ENCODE measurements around the gene AKR1B1. TPM values are rescaled to one million over a fixed set of nuclear protein-coding genes. Genes with fewer than 3 reads are reported as not detected.
"Not testable (repeated sequence)": the region's sequence is repeated elsewhere in the genome, so short reads cannot be mapped to it uniquely, and the experiment has no call there.

AKR1B1 gene
- total RNA-seq, 1 donor from 2014 or later, result 52.8 TPM

GRCh38 chr7:134500982-134501381 lies 42.1 kb upstream of the AKR1B1 start:
- Mint-ChIP-seq H3K36me3 (ENCODE audit: low read depth, unreplicated experiment) (no peaks in the 10 kb centered on the region), H3K27me3 (ENCODE audit: unreplicated experiment) (no peaks in the 10 kb centered on the region), H3K4me3 (ENCODE audit: unreplicated experiment) (no peak overlapping the region), H3K27ac (ENCODE audit: unreplicated experiment) (no peak overlapping the region), H3K4me1 (ENCODE audit: unreplicated experiment) (no peaks in the 10 kb centered on the region), H3K9me3 (ENCODE audit: unreplicated experiment) (no peaks in the 10 kb centered on the region)
- no peak for TF ChIP-seq CTCF (IDR thresholded peaks at IDR 0.05; ENCODE audit: unreplicated experiment)
- DNase-seq (ENCODE audit: low spot score), result no peak

GRCh38 chr7:134500406-134500805 lies 41.5 kb upstream of the AKR1B1 start:
- Mint-ChIP-seq H3K4me3 (ENCODE audit: unreplicated experiment) (no peak overlapping the region), H3K27ac (ENCODE audit: unreplicated experiment) (no peak overlapping the region), H3K27me3 (ENCODE audit: unreplicated experiment) (no peaks in the 10 kb centered on the region), H3K9me3 (ENCODE audit: unreplicated experiment) (no peaks in the 10 kb centered on the region), H3K4me1 (ENCODE audit: unreplicated experiment) (no peaks in the 10 kb centered on the region), H3K36me3 (ENCODE audit: low read depth, unreplicated experiment) (no peaks in the 10 kb centered on the region)
- DNase-seq (ENCODE audit: low spot score), result no peak
- no peak for TF ChIP-seq CTCF (IDR thresholded peaks at IDR 0.05; ENCODE audit: unreplicated experiment)

GRCh38 chr7:134495546-134495945 lies 36.6 kb upstream of the AKR1B1 start:
- DNase-seq (ENCODE audit: low spot score), result no peak
- Mint-ChIP-seq H3K4me3 (ENCODE audit: unreplicated experiment) (no peak overlapping the region), H3K36me3 (ENCODE audit: low read depth, unreplicated experiment) (no peaks in the 10 kb centered on the region), H3K4me1 (ENCODE audit: unreplicated experiment) (no peaks in the 10 kb centered on the region), H3K27ac (ENCODE audit: unreplicated experiment) (no peak overlapping the region), H3K27me3 (ENCODE audit: unreplicated experiment) (no peaks in the 10 kb centered on the region), H3K9me3 (ENCODE audit: unreplicated experiment) (no peaks in the 10 kb centered on the region)
- no peak for TF ChIP-seq CTCF (IDR thresholded peaks at IDR 0.05; ENCODE audit: unreplicated experiment)

- Mint-ChIP-seq H3K4me3 (ENCODE audit: unreplicated experiment) (no peak overlapping the region), H3K9me3 (ENCODE audit: unreplicated experiment) (no peaks in the 10 kb centered on the region), H3K27me3 (ENCODE audit: unreplicated experiment) (no peaks in the 10 kb centered on the region), H3K27ac (ENCODE audit: unreplicated experiment) (no peak overlapping the region), H3K36me3 (ENCODE audit: low read depth, unreplicated experiment) (no peaks in the 10 kb centered on the region), H3K4me1 (ENCODE audit: unreplicated experiment) (no peaks in the 10 kb centered on the region)
- no peak for DNase-seq (ENCODE audit: low spot score)
- no peak for TF ChIP-seq CTCF (IDR thresholded peaks at IDR 0.05; ENCODE audit: unreplicated experiment)
Measured at GRCh38 chr7:134493091-134493490, 34.2 kb upstream of the AKR1B1 start.

GRCh38 chr7:134487721-134488120 lies 28.8 kb upstream of the AKR1B1 start:
- H3K9me3 Mint-ChIP-seq (ENCODE audit: unreplicated experiment); H3K4me3 Mint-ChIP-seq (ENCODE audit: unreplicated experiment); DNase-seq (ENCODE audit: low spot score); H3K36me3 Mint-ChIP-seq (ENCODE audit: low read depth, unreplicated experiment); H3K27me3 Mint-ChIP-seq (ENCODE audit: unreplicated experiment); H3K27ac Mint-ChIP-seq (ENCODE audit: unreplicated experiment); H3K4me1 Mint-ChIP-seq (ENCODE audit: unreplicated experiment): not testable (repeated sequence)

- Mint-ChIP-seq H3K36me3 (ENCODE audit: low read depth, unreplicated experiment) (no peaks in the 10 kb centered on the region), H3K27ac (ENCODE audit: unreplicated experiment) (no peak overlapping the region), H3K4me3 (ENCODE audit: unreplicated experiment) (no peak overlapping the region), H3K27me3 (ENCODE audit: unreplicated experiment) (no peaks in the 10 kb centered on the region), H3K9me3 (ENCODE audit: unreplicated experiment) (no peaks in the 10 kb centered on the region), H3K4me1 (ENCODE audit: unreplicated experiment) (peaks cover 4% of the 10 kb centered on the region)
- DNase-seq (ENCODE audit: low spot score), result no peak
- no peak for TF ChIP-seq CTCF (IDR thresholded peaks at IDR 0.05; ENCODE audit: unreplicated experiment)
Measured at GRCh38 chr7:134485203-134485602, 26.3 kb upstream of the AKR1B1 start.
